Sciatic nerve (tissue), 2 donors: ENCODE results near the gene LEAP2. TPM values are rescaled to one million over a fixed set of nuclear protein-coding genes. Genes with fewer than 3 reads are reported as not detected.

Source experiments
- ATAC-seq: fragments of 200-7000 bp; cut with Tn5 transposase; one replicate; pipeline ENCODE4 v1.9.1; 2020; ENCODE audit warnings: mild to moderate bottlenecking, moderate library complexity
- DNase-seq: peaks from one replicate; pipeline ENCODE4 v3.0.0-alpha.2; 2020; ENCODE audit warnings: low spot score
- intact Hi-C: fragments of 100-400 bp; cut with DNase I; formaldehyde crosslinking; loops from one replicate; pipeline ENCODE4 v1.14.2; 2022
- total RNA-seq: library from RNA; stranded (reverse); fragmentation: NEBNext Ultra II Directional; extraction: Animal tissue kit (Norgen Biotek cat#: 25700); gene quantifications from one replicate; pipeline ENCODE4 v1.2.1, GENCODE V29; 2021
- donor health status: DM: no; HTN: no; CAD: no.
- donor health status: DM: no; HTN: no; CAD: no.

LEAP2 gene
- 2.9 TPM for total RNA-seq

GRCh38 chr5:132873119-132873929 is at the start of gene LEAP2:
TSS of gene LEAP2 (plus strand) at chr5:132873668. CDS start at chr5:132873695, 27 bp downstream.
- no peak for DNase-seq
- intact Hi-C loops: no loop called here
- no peak for ATAC-seq

- intact Hi-C loops: no loop called here
- no peak for DNase-seq
- no peak for ATAC-seq
Measured at GRCh38 chr5:132824426-132824825, 49.0 kb upstream of the LEAP2 start.

DNA sequence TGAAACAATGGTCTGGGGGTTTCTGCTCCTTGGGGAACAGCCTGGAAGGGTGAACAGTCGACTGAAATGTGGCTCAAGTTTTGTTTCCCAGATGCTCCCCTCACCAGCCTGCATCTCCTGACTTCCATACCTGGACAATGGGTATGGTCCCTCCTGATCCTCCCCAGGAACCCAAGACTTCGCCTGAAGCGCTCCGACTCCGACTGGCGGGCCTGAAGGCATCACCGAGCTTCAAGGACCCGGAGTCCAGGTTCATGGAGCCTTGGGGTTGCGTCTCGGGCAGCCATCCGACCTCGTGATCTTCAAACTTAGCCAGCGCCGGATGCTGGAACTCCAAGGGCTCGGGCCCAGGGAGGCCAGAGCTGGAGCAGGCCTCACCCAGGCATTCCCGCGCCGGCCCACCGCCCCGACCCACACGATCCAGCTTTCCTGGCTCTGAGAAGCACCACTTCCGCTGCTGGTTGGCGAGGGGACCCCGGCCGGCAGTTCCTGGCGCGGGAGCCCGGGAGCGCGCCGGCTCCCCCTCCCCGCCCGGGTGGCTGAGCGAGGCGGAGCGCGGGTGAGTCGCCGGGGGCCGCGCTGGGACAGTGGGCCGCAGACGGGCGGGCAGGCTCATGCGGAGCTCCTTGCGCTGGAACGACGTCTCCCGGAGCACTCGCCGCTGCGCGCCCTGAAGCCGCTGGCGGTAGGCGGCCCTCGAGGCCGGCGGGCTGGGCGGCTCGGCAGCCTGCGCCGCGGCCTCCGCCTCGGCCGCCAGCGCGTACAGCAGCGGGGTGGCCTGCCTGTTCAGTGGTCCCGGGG is 48.2 kb upstream of the LEAP2 start:
- no peak for ATAC-seq
- intact Hi-C loops: no loop called here
- DNase-seq: no peak

DNA sequence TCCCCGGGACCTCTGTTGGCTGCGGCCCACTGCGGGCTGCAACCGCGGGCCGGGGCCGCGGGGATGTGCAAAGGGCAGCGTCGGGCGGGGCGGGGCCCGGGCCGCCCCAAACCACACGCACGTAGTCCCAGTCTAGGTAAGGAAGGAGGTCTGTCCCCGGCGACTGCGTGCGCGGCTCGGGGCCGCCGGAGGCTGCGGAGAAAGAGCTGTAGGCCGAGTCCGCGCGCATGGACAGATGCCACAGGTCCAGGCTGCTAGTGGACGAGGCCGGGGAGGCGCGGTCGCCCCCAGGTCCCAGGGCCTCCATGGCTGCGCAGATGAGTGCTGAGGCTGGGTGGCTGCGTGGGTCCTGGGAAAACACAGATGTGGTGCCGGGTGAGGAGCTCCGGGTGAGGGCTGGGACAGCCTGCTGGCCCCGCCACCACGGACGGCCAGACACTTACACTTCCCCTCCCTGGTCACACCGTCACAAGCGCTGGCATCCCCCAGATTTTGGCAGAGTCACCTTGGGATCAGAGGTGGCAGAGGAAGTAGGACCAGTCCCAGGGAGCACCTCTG is 47.6 kb upstream of the LEAP2 start:
- DNase-seq (no peak), ATAC-seq (no peak)
- intact Hi-C loops: no loop called here

- DNase-seq: no peak
- intact Hi-C loops: no loop called here
- no peak for ATAC-seq
Measured at GRCh38 chr5:132826424-132827082, 46.9 kb upstream of the LEAP2 start.

GRCh38 chr5:132827943-132828673 is 45.4 kb upstream of the LEAP2 start:
- ATAC-seq: no peak
- intact Hi-C loops: no loop called here

GRCh38 chr5:132828846-132829494 is 44.5 kb upstream of the LEAP2 start:
- no peak for ATAC-seq
- DNase-seq: no peak
- intact Hi-C loops: no loop called here

More at GRCh38 chr5:132827943-132828673, 45.4 kb upstream of the LEAP2 start:
- no peak for DNase-seq

DNA sequence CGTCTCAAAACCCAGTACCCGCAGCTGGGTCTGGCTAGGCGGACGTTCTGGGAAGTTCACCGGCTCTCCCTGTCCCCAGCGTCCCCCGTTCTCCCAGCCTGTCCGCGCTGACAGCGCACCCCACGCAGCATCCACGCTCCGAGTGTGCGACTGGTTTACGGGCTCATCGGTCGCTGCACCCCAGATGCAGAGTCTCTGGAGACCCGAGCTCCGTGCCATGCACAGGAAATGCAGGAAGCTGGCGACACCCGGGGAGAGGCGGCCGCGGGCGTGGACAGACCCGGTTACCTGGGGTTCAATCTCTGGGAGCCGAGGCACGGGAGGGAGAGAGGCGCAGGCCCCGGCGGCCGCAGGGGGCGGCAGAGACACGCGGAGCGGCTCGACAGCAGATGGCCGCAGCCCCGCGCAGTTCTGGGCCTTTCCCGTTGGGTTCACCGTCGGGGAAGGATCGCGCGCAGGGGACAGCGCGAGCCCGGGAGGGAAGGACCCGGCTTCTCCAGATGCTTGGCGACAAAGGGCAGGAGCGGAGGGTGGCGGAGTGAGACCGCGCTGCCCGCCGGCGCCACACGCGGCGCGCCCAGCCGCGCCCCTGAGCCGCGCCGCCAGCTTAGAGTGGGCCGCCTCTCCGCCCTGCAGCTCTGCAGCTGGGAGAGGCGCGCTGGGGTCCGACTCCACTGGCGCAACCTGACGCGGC is 43.6 kb upstream of the LEAP2 start:
- DNase-seq (peak; percentile 87), ATAC-seq (peak; percentile 90)
- intact Hi-C loops: no loop called here

- intact Hi-C loops: no loop called here
- peak; percentile 81 for DNase-seq
- ATAC-seq: peak; percentile 74
Measured at GRCh38 chr5:132830436-132831094, 42.9 kb upstream of the LEAP2 start, which contains the start of gene SHROOM1. TSS of gene SHROOM1 (minus strand) at chr5:132830647. CDS start at chr5:132826140, 4,507 bp downstream.

- DNase-seq (no peak), ATAC-seq (no peak)
- intact Hi-C loops: no loop called here
Measured at GRCh38 chr5:132831095-132831860, 42.2 kb upstream of the LEAP2 start.

DNA sequence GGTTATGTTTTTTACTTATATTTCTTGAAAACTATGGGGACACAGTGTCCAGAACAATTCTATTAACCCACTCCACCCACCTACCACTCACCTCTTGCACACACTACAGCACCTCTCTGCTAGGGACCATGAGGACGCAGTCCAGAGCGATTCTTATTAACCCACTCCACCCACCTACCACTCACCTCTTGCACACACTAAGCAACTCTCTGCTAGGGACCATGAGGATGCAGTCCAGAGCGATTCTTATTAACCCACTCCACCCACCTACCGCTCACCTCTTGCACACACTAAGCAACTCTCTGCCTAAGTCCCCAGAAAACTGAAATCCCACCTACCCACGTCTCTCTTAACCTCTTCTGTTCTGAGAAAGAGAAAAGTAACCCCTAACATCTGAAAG is 40.9 kb upstream of the LEAP2 start:
- DNase-seq (no peak), ATAC-seq (no peak)
- intact Hi-C loops: no loop called here

DNA sequence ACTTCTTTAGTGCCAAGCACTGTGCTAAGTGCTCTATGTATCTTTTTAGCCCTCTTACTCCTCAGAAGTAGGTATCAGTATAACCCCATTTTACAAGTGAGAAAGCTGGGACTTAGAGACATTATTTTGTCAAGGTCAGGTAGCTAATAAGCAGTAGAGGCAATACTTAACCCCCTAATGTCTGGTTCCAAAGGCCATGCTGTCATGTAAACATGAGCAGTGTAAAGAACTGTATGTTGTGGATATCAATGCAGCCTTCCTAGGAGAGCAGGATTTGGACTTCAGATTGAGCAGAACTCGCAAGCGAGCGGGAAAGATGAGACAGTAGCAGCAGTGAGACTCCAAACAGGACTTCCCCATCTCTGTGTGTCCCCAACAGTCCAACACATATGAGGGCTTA is 39.4 kb upstream of the LEAP2 start:
- ATAC-seq (no peak), DNase-seq (no peak)
- intact Hi-C loops: no loop called here

DNA sequence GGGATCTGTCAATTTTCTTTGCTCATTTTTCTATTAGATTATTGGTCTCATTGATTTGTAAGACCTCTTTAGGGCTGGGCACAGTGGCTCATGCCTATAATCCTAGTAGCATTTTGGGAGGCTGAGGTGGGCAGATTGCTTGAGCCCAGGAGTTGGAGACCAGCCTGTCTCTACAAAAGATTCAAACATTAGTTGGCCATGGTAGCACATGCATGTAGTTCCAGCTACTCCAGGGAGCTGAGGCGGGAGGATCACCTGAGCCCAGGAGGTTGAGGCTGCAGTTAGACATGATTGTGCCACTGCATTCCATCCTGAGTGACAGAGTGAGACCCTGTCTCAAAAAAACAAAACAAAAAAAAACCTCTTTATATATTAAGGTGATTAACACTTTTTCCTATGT is 36.6 kb upstream of the LEAP2 start:
- intact Hi-C loops: no loop called here
- DNase-seq: no peak
- ATAC-seq: no peak

DNA sequence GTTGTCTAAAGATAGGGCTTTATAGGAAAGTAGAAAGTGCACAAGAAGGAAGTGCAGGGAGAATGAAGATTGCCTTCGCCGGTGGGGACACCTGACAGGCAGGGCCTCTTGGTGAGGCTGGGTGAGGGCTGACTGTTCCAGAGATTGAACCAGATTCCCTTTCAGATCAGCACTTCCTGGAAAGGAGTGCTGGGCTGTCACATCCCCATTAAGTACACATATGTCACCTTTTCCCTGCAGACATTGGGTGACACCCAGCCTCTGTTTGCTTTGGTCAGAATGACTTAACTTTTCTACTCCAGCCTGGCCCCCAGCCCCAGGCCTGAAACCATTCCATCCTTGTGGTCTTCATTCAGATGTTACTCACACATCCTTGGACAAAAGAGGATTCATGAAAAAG is 35.6 kb upstream of the LEAP2 start:
- ATAC-seq (no peak), DNase-seq (no peak)
- intact Hi-C loops: no loop called here

- ATAC-seq (no peak), DNase-seq (no peak)
- intact Hi-C loops: no loop called here
Measured at GRCh38 chr5:132838516-132839282, 34.8 kb upstream of the LEAP2 start.
